ENCODE measurements around the gene RLBP1. TPM values are rescaled to one million over a fixed set of nuclear protein-coding genes. Genes with fewer than 3 reads are reported as not detected.
A peak's percentile ranks its signal among the peaks of the same experiment; 100 is the strongest.

Gene RLBP1
- total RNA-seq, 6 experiments from 2014 or later, result not detected

GRCh38 chr15:89198934-89199333 is 22.4 kb downstream of the RLBP1 start:
- no peak for DNase-seq
- no peak for TF ChIP-seq CTCF (IDR thresholded peaks at IDR 0.05)
- Mint-ChIP-seq H3K27ac (no peak overlapping the region), H3K36me3 (ENCODE audit: low read depth) (peaks cover 9% of the 10 kb centered on the region), H3K4me3 (no peak overlapping the region), H3K27me3 (ENCODE audit: insufficient read depth) (no peaks in the 10 kb centered on the region), H3K4me1 (ENCODE audit: low read depth) (peaks cover 33% of the 10 kb centered on the region), H3K9me3 (no peaks in the 10 kb centered on the region)

- DNase-seq, result no peak
- no peak overlapping the region for H3K27ac Mint-ChIP-seq
- TF ChIP-seq CTCF (IDR thresholded peaks at IDR 0.05), result no peak
- H3K4me1 Mint-ChIP-seq (ENCODE audit: low read depth), result peaks cover 29% of the 10 kb centered on the region
- no peaks in the 10 kb centered on the region for H3K9me3 Mint-ChIP-seq
- peaks cover 9% of the 10 kb centered on the region for H3K36me3 Mint-ChIP-seq (ENCODE audit: low read depth)
- H3K27me3 Mint-ChIP-seq (ENCODE audit: insufficient read depth), result no peaks in the 10 kb centered on the region
- no peak overlapping the region for H3K4me3 Mint-ChIP-seq
Observed at GRCh38 chr15:89198196-89198595, 23.2 kb downstream of the RLBP1 start.

- Mint-ChIP-seq H3K36me3 (ENCODE audit: low read depth) (peaks cover 9% of the 10 kb centered on the region), H3K4me1 (ENCODE audit: low read depth) (peaks cover 36% of the 10 kb centered on the region), H3K27me3 (ENCODE audit: insufficient read depth) (no peaks in the 10 kb centered on the region), H3K9me3 (no peaks in the 10 kb centered on the region), H3K27ac (no peak overlapping the region; the same call in 1 of the 2 replicates), H3K4me3 (no peak overlapping the region)
- TF ChIP-seq CTCF (IDR thresholded peaks at IDR 0.05), result no peak
- DNase-seq, result no peak
Observed at GRCh38 chr15:89197503-89197971, 23.8 kb downstream of the RLBP1 start.

- H3K4me1 Mint-ChIP-seq (ENCODE audit: low read depth), result peaks cover 41% of the 10 kb centered on the region
- no peaks in the 10 kb centered on the region for H3K27me3 Mint-ChIP-seq (ENCODE audit: insufficient read depth)
- TF ChIP-seq CTCF (IDR thresholded peaks at IDR 0.05), result no peak
- no peak overlapping the region for H3K4me3 Mint-ChIP-seq
- peaks cover 11% of the 10 kb centered on the region for H3K36me3 Mint-ChIP-seq (ENCODE audit: low read depth)
- DNase-seq, result no peak
- H3K27ac Mint-ChIP-seq, result peak overlapping the region; percentile 3; the same call in 1 of the 2 replicates
- no peaks in the 10 kb centered on the region for H3K9me3 Mint-ChIP-seq
Observed at GRCh38 chr15:89196994-89197393, 24.4 kb downstream of the RLBP1 start.

DNA sequence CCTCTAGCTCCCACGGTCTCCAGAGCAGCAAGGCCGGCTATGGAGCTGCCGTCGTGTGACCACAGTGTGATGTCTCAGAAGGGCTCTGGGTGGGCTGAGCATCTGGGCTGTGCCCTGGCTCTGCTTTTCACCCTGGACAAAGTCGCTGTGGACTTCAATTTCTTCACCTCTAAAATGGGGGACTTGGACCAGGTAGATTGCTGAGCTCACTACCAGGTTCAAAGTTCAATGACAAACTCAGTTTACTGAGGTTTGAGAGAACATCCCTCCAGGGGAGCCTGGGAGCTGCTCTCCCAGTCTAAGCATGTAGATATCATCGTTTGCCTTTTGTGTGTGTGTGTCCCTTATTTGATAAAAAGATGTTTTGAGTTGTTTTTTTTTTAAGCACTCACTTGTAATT is 25.1 kb downstream of the RLBP1 start:
- TF ChIP-seq CTCF (IDR thresholded peaks at IDR 0.05), result no peak
- 0 out of 2 replicates have a peak overlapping the region, but pooled peaks have one; percentile 34 for H3K4me3 Mint-ChIP-seq
- H3K36me3 Mint-ChIP-seq (ENCODE audit: low read depth), result peaks cover 17% of the 10 kb centered on the region
- H3K9me3 Mint-ChIP-seq, result no peaks in the 10 kb centered on the region
- DNase-seq, result no peak
- peaks cover 43% of the 10 kb centered on the region for H3K4me1 Mint-ChIP-seq (ENCODE audit: low read depth)
- H3K27me3 Mint-ChIP-seq (ENCODE audit: insufficient read depth), result no peaks in the 10 kb centered on the region
- peak overlapping the region; percentile 84 for H3K27ac Mint-ChIP-seq

DNA sequence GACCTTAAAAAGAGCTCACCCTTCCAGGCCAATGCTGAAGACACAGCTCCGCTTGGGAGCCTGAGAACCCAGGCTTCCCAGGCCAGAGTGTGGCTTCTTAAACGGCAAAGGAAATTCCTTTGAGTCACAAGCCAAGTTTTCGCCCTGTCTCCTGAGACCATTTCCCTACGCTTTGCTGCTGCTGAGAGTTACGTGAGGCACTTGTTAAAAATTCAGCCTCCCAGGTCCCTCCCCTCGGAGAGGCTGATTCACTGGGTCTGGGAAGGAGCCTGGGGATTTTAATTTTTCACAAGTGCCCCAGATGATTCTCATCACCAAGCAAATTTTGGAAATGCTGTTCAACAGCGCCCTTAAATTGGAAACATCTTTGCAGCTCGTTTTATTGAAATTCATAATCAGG is 25.5 kb downstream of the RLBP1 start:
- Mint-ChIP-seq H3K27me3 (ENCODE audit: insufficient read depth) (no peaks in the 10 kb centered on the region), H3K4me3 (peak overlapping the region; percentile 34; the same call in 1 of the 2 replicates), H3K9me3 (no peaks in the 10 kb centered on the region), H3K36me3 (ENCODE audit: low read depth) (peaks cover 21% of the 10 kb centered on the region), H3K27ac (peak overlapping the region; percentile 84), H3K4me1 (ENCODE audit: low read depth) (peaks cover 41% of the 10 kb centered on the region)
- peak; percentile 52 for DNase-seq
- no peak for TF ChIP-seq CTCF (IDR thresholded peaks at IDR 0.05)

All from HFFc6 (cell line).